ENCODE data around the gene CCNL2. TPM values are rescaled to one million over a fixed set of nuclear protein-coding genes. Genes with fewer than 3 reads are reported as not detected.

Gene CCNL2
- total and polyA plus RNA-seq, 2 of the 13 experiments (the other 11 are each of a cell fraction or from before 2014, with no cell fraction given): 105 to 340 TPM

- peak; percentile 68 for TF ChIP-seq SIX4 (CRISPR knock-in tag; IDR thresholded peaks at IDR 0.05)
- TF ChIP-seq, protein P1, sequence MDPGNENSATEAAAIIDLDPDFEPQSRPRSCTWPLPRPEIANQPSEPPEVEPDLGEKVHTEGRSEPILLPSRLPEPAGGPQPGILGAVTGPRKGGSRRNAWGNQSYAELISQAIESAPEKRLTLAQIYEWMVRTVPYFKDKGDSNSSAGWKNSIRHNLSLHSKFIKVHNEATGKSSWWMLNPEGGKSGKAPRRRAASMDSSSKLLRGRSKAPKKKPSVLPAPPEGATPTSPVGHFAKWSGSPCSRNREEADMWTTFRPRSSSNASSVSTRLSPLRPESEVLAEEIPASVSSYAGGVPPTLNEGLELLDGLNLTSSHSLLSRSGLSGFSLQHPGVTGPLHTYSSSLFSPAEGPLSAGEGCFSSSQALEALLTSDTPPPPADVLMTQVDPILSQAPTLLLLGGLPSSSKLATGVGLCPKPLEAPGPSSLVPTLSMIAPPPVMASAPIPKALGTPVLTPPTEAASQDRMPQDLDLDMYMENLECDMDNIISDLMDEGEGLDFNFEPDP (CRISPR knock-in tag; conservative IDR thresholded peaks at IDR 0.05): 0 out of 2 replicates have a peak, but pooled peaks have one; percentile 62
- TF ChIP-seq, protein P2, sequence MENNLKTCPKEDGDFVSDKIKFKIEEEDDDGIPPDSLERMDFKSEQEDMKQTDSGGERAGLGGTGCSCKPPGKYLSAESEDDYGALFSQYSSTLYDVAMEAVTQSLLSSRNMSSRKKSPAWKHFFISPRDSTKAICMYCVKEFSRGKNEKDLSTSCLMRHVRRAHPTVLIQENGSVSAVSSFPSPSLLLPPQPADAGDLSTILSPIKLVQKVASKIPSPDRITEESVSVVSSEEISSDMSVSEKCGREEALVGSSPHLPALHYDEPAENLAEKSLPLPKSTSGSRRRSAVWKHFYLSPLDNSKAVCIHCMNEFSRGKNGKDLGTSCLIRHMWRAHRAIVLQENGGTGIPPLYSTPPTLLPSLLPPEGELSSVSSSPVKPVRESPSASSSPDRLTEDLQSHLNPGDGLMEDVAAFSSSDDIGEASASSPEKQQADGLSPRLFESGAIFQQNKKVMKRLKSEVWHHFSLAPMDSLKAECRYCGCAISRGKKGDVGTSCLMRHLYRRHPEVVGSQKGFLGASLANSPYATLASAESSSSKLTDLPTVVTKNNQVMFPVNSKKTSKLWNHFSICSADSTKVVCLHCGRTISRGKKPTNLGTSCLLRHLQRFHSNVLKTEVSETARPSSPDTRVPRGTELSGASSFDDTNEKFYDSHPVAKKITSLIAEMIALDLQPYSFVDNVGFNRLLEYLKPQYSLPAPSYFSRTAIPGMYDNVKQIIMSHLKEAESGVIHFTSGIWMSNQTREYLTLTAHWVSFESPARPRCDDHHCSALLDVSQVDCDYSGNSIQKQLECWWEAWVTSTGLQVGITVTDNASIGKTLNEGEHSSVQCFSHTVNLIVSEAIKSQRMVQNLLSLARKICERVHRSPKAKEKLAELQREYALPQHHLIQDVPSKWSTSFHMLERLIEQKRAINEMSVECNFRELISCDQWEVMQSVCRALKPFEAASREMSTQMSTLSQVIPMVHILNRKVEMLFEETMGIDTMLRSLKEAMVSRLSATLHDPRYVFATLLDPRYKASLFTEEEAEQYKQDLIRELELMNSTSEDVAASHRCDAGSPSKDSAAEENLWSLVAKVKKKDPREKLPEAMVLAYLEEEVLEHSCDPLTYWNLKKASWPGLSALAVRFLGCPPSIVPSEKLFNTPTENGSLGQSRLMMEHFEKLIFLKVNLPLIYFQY (CRISPR knock-in tag; IDR thresholded peaks at IDR 0.05; ENCODE audit: borderline replicate concordance): peak; percentile 72
- TF ChIP-seq, protein P3, sequence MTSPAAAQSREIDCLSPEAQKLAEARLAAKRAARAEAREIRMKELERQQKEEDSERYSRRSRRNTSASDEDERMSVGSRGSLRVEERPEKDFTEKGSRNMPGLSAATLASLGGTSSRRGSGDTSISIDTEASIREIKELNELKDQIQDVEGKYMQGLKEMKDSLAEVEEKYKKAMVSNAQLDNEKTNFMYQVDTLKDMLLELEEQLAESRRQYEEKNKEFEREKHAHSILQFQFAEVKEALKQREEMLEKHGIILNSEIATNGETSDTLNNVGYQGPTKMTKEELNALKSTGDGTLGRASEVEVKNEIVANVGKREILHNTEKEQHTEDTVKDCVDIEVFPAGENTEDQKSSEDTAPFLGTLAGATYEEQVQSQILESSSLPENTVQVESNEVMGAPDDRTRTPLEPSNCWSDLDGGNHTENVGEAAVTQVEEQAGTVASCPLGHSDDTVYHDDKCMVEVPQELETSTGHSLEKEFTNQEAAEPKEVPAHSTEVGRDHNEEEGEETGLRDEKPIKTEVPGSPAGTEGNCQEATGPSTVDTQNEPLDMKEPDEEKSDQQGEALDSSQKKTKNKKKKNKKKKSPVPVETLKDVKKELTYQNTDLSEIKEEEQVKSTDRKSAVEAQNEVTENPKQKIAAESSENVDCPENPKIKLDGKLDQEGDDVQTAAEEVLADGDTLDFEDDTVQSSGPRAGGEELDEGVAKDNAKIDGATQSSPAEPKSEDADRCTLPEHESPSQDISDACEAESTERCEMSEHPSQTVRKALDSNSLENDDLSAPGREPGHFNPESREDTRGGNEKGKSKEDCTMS (CRISPR knock-in tag; conservative IDR thresholded peaks at IDR 0.05): no peak
- peak; percentile 20 for TF ChIP-seq DBP (CRISPR knock-in tag; IDR thresholded peaks at IDR 0.05; ENCODE audit: not compliant biosample characterization)
- no peak for TF ChIP-seq ZNF207 (IDR thresholded peaks at IDR 0.05; ENCODE audit: borderline replicate concordance)
- TF ChIP-seq ADNP (CRISPR knock-in tag; IDR thresholded peaks at IDR 0.05): no peak
- TF ChIP-seq PCBP1 (IDR thresholded peaks at IDR 0.05; ENCODE audit: borderline replicate concordance, low read depth, low read length): peak; percentile 91
- TF ChIP-seq NFATC3 (CRISPR knock-in tag; IDR thresholded peaks at IDR 0.05): 0 out of 2 replicates have a peak, but pooled peaks have one; percentile 49
- TF ChIP-seq, protein P4, sequence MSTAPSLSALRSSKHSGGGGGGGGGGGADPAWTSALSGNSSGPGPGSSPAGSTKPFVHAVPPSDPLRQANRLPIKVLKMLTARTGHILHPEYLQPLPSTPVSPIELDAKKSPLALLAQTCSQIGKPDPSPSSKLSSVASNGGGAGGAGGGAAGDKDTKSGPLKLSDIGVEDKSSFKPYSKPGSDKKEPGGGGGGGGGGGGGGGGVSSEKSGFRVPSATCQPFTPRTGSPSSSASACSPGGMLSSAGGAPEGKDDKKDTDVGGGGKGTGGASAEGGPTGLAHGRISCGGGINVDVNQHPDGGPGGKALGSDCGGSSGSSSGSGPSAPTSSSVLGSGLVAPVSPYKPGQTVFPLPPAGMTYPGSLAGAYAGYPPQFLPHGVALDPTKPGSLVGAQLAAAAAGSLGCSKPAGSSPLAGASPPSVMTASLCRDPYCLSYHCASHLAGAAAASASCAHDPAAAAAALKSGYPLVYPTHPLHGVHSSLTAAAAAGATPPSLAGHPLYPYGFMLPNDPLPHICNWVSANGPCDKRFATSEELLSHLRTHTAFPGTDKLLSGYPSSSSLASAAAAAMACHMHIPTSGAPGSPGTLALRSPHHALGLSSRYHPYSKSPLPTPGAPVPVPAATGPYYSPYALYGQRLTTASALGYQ (CRISPR knock-in tag; IDR thresholded peaks at IDR 0.05): peak; percentile 79
- TF ChIP-seq CENPX (CRISPR knock-in tag; IDR thresholded peaks at IDR 0.05): no peak
- TF ChIP-seq ZNF160 (CRISPR knock-in tag; IDR thresholded peaks at IDR 0.05): peak; percentile 91
- peak; percentile 70; the same call in 1 of the 2 replicates for TF ChIP-seq PBX3 (CRISPR knock-in tag; IDR thresholded peaks at IDR 0.05; ENCODE audit: borderline replicate concordance)
- no peak for TF ChIP-seq ZNF678 (CRISPR knock-in tag; IDR thresholded peaks at IDR 0.05)
- TF ChIP-seq EEA1 (CRISPR knock-in tag; IDR thresholded peaks at IDR 0.05; ENCODE audit: borderline replicate concordance): no peak; the same call in 1 of the 2 replicates
- no peak for TF ChIP-seq FOXA1 (IDR thresholded peaks at IDR 0.05)
- TF ChIP-seq FOXA1 (CRISPR knock-in tag; IDR thresholded peaks at IDR 0.05): peak; percentile 42; the same call in 1 of the 2 replicates
Observed at GRCh38 chr1:1374929-1375662, 24.0 kb downstream of the CCNL2 start, which contains the start of gene AURKAIP1 (continued).
